ENCODE data around the gene FCRL3. TPM values are rescaled to one million over a fixed set of nuclear protein-coding genes. Genes with fewer than 3 reads are reported as not detected.

Gene FCRL3
- total RNA-seq, 1 donor from 2014 or later = not detected

DNA sequence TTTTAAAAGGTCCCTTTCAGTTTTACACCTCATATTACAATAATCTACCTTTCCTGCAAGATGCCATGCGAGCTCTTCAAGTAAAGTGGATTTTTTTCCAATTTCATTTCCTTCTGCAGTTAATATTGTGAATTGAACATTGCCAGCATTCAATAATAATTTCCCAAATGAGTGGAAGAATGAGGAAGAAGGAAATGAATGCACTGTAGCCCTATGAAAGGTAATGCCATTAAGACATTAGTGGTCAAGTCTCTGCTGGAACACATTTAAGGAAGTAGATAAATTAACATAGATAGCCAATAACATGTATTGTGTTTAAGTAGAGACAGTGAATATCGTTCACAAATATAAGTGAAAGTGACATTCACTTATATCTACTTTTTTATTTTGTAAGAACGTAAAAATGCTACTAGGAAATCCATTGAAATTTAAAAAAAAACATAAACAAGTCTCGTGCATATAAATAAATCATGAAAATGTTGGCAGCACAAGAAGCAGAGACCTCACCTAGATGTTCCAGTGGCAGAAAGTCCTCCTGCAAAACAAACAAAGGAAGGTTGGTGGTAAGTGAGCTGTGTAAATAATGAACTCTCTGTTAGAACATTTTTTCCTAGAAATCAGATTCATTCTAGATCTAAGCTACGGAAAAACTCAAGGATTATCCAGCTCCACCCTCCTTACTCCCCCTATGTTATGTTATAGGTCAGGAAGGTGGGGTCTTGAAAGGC is 17.7 kb downstream of the FCRL3 start:
- no peak for DNase-seq (ENCODE audit: extremely low read depth, low read depth, low spot score)

DNA sequence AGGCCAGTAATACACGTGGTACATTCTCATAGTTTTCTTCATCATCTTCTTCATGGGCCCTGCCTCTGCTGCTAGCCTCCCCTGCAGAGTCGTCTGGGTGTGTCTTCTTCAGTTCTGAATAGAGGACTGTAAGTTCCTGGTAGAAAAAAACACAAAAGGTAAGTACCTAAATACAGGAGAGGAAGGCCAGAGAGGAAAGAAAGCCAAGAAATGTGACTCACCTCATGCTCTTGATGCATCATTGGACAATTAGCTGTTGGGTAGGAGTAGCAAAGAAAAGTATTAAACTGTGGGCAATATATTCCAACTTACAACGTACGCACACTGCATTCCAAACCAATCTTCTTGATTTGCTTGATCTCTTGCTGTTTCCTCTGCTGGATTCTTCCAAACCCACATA is 21.8 kb downstream of the FCRL3 start:
- no peak for DNase-seq (ENCODE audit: extremely low read depth, low read depth, low spot score)

DNA sequence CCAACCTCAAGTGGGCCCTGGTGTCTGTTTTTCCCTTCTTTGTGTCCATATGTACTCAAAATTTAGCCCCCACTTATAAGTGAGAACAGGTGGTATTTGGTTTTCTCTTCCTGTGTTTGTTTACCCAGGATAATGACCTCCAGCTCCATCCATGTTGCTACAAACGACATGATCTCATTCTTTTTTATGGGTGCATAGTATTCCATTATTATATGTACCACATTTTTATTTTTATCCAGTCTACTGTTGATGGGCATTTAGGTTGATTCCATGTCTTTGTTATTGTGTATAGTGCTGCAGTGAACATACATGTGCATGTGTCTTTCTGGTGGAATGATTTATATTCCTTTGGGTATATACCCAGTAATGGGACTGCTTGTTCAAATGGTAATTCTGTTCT is 27.6 kb downstream of the FCRL3 start:
- no peak for DNase-seq (ENCODE audit: extremely low read depth, low read depth, low spot score)

DNA sequence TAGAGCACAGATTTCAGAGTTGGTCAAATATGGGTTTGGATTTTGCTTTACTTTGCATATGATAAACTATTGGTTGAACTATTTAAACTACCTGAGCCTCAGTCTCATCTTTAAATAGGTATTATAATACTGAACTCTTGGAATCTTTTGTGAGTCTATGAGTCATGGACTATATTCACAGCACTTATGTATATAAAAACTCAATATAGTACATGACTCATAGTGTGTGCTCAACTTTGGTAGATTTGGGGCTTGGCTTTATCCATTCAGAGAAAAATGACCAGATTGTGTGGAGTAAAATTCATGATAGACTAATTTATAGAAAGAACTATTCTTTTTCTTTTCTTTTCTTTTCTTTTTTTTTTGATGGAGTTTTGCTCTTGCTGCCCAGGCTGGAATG is 28.7 kb downstream of the FCRL3 start:
- no peak for DNase-seq (ENCODE audit: extremely low read depth, low read depth, low spot score)

DNA sequence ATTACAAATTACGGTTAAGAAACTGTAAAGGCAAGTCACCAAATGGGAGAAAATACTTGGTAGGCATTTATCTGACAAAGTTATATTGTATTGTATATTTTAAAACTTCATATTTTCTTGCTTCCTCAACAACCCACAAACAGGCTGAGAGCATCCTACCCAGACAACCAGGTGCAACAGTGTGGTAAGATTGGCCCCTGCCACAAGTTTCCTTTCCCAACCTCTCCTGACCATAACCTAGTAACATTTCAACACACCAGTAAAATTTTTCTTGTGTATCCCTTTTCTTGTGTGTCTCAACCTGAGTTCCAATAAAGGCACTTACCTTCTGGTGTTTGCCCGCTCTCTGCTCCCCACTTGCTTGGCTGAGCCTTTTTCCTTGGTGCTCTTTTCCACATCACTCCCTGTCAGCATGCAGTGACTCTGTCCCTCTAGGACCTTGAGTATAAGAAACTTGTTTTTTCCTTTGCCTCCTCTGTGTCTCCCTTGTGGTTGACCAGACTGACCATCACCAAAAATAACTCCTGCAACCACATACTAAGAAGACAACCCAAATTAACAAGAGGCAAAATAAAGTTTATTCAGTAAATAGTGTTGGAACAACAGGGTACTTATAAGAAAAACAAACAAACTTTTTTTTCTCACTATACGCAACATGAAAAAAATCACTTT is 40.9 kb downstream of the FCRL3 start:
- DNase-seq (ENCODE audit: extremely low read depth, low read depth, low spot score) = no peak

DNA sequence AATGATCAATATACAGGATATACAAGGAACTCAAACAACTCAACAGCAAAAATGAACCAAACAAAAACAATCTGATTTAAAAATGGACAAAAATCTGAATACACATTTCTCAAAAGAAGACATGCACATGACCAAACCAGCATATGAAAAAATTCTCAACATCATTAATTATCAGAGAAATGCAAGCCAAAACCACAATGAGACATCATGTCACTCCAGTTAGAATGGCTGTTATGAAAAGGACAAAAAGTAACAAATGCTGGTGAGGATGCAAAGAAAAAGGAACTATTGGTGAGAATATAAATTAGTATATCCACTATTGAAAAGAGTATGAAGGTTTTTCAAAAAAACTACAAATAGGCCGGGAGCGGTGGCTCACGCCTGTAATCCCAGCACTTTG is 42.0 kb downstream of the FCRL3 start:
- no peak for DNase-seq (ENCODE audit: extremely low read depth, low read depth, low spot score)

DNA sequence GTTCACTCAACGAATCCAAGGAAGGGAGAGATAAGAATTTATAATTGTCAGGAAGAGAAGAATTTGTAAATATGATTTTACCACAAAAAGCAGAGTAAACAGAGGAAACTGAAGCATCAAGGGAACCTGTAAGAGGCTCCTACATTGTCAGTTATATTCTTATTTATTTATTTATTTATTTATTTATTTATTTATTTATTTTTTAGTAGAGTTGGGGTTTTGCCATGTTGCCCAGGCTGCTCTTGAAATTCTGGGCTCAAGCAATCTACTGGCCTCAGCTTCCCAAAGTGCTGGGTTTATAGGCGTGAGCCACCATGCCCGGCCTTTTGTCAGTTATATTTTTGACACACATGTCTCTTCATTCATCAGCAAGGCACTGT is 47.1 kb downstream of the FCRL3 start:
- DNase-seq (ENCODE audit: extremely low read depth, low read depth, low spot score) = no peak

DNA sequence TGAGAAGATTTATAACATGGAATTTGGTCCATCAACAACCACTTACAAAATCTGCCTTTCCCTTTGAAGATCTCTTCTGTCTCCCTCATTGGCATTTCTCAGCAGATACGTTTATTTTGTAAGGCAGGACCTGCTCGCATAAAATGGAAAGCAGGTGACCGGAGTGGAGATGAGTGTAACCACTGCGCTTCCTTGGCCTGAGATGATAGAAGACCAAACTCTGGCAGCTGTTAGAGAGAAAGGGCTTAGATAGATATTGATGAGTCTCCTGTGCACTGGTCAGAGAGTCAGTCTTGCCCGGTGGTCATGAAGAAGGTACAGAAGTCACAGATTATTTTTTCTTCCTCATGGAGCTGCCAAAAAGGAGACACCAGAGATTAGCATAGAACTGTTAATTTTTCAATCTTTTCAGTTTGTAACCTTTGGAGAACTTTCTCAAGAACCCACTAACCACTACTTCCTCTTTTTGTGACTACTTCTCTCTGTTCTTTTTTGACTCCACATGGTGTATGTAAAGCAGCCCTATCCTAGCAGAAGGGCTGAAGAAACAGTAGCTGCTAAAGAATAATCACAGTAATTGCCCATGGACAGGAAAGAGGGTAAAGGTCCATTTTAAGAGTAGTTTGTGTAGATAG is 47.6 kb downstream of the FCRL3 start:
- no peak for DNase-seq (ENCODE audit: extremely low read depth, low read depth, low spot score)

DNA sequence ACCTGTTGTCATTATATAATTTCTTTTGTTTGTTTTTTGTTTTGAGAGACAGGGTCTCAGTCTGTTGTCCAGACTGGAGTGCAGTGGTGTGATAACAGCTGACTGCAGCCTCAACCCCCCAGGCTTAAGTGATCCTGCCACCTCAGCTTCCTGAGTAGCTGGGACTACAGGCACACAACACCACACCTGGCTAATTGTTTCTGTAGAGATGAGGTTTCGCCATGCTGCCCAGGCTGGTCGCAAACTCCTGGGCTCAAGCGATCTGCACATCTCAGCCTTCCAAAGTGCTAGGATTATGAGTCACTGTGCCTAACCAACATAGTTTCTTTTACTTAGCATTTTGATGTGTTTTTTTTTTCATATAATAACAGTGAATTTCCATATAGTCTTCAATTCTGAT is 52.3 kb downstream of the FCRL3 start:
- DNase-seq (ENCODE audit: extremely low read depth, low read depth, low spot score) = no peak

DNA sequence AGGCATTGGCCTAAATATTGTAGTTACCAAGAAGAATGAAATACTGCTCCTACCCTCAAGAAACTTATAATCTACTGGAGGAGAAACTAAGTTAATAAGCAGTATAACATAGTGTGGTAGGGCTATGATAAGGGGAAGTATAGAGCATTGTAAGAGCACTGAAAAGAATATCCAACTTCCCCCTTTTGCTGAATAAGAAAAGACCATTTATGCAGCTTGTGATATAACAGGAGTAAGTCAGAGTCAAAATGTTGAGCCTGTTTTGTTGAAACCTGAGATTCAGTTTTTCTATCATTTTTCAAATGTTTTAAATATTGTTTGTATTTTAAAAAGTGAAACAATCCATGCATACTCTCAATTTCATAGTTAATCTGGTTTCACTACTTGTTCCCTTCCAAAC is 54.4 kb downstream of the FCRL3 start:
- DNase-seq (ENCODE audit: extremely low read depth, low read depth, low spot score) = no peak

DNA sequence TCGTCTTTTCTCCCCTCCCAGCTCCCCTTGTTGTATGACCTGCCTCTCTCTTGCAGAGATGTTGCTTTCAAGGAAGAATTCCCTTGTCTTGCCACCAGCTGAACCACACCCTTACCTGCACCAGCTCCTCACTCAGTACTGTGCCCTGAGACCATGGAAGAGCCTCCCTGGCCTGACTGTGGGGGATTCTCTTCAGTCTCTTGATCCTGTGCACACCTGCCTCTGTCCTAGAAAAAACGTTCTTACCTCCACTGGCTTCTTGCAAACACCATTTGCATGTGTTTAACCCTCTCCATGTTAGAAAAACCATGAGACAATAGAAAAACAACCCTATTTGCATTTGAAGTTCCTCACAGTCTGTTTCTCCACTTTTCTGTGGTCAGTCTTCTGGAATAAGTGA is 59.4 kb downstream of the FCRL3 start:
- no peak for DNase-seq (ENCODE audit: extremely low read depth, low read depth, low spot score)

DNA sequence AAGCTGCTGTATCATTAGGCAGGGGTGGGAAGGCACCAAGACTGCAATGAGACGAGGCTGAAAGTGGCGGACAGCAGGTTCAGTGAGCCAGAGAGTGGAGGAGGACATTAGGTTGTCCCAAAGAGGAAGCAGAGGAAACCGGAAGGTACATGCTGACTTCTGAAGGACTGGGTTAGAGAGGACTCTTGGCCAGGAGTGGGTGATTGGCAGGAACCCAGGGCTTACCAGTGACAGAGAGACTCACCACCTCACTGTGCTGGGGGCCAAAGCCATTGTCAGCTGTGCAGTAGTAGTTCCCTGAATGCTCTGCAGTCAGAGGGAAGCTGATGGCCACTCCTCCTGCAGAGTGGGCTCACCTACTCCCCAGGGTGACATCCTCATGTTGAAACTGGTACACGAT is 60.8 kb downstream of the FCRL3 start:
- DNase-seq (ENCODE audit: extremely low read depth, low read depth, low spot score) = no peak

DNA sequence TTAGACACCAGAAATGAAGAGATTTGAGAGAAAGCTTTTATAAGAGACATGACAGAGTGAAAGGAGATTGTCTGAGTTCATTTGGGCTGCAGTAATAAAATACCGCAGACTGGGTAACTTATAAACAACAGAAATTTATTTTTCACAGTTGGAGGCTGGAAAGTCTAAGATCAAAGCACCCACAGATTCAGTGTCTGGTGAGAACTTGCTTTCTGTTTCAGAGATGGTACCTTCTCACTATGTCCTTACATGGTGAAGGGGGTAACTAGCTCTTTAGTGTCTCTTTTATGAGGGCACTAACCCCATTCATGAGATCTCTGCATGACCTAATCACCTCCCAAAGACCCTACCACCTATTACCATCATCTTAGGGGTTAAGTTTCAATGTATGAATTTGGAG is 71.8 kb downstream of the FCRL3 start:
- DNase-seq (ENCODE audit: extremely low read depth, low read depth, low spot score) = no peak

Other genes starting within 250 kb of the FCRL3 start
- not detected in 2 replicates for gene FCRL5, start 148.3 kb downstream of the FCRL3 start, total RNA-seq
- not detected in 2 replicates for gene FCRL4, start 102.7 kb downstream of the FCRL3 start, total RNA-seq
- not detected in 2 replicates for gene FCRL2, start 76.4 kb upstream of the FCRL3 start, total RNA-seq
- gene FCRL1, start 119.4 kb upstream of the FCRL3 start, total RNA-seq = not detected in 2 replicates
- not detected in 2 replicates for gene CD5L, start 141.0 kb upstream of the FCRL3 start, total RNA-seq

Measured in glomerular endothelial cell (primary cell).